Pons (tissue), 1 donor: ENCODE data around the gene CETN3.

ENCODE experiments used
- DNase-seq: peaks from one replicate; pipeline ENCODE4 v3.0.0-alpha.2; 2016; ENCODE audit warnings: low spot score

Gene CETN3

GRCh38 chr5:90409318-90410177 is at the start of gene CETN3:
TSS of gene CETN3 (minus strand) at chr5:90409756. CDS start at chr5:90409661, 95 bp downstream.
- peak; percentile 99 for DNase-seq

- no peak for DNase-seq
These were observed 37.4 kb upstream of the CETN3 start for GRCh38 chr5:90446961-90447360.

GRCh38 chr5:90440644-90441043 is 31.1 kb upstream of the CETN3 start:
- DNase-seq, result no peak

GRCh38 chr5:90438100-90438499 is 28.5 kb upstream of the CETN3 start:
- no peak for DNase-seq

- DNase-seq, result no peak
These were observed 28.1 kb upstream of the CETN3 start for GRCh38 chr5:90437663-90438062.

GRCh38 chr5:90434116-90434714 is 24.7 kb upstream of the CETN3 start:
- peak; percentile 62 for DNase-seq

- no peak for DNase-seq
These were observed 14.7 kb upstream of the CETN3 start for GRCh38 chr5:90424245-90424644.

GRCh38 chr5:90421136-90421535 is 11.6 kb upstream of the CETN3 start:
- DNase-seq, result no peak

- no peak for DNase-seq
These were observed 8.7 kb upstream of the CETN3 start for GRCh38 chr5:90418214-90418613.

GRCh38 chr5:90410178-90410762 is 714 bp upstream of the CETN3 start:
- peak; percentile 63 for DNase-seq

GRCh38 chr5:90408571-90409317 is 812 bp downstream of the CETN3 start:
- peak; percentile 23 for DNase-seq

GRCh38 chr5:90406466-90406865 is 3.1 kb downstream of the CETN3 start:
- no peak for DNase-seq

GRCh38 chr5:90402521-90403255 is 6.9 kb downstream of the CETN3 start:
- no peak for DNase-seq

- no peak for DNase-seq
These were observed 10.3 kb downstream of the CETN3 start for GRCh38 chr5:90399251-90399650.

GRCh38 chr5:90398726-90399125 is 10.8 kb downstream of the CETN3 start:
- peak; percentile 86 for DNase-seq

- DNase-seq, result no peak
These were observed 14.6 kb downstream of the CETN3 start for GRCh38 chr5:90395005-90395404.

GRCh38 chr5:90390928-90391327 is 18.6 kb downstream of the CETN3 start:
- no peak for DNase-seq

- DNase-seq, result no peak
These were observed 19.2 kb downstream of the CETN3 start for GRCh38 chr5:90390326-90390725.

GRCh38 chr5:90387508-90387907 is 22.0 kb downstream of the CETN3 start:
- DNase-seq, result no peak

GRCh38 chr5:90386099-90386710 is 23.4 kb downstream of the CETN3 start:
- DNase-seq, result peak; percentile 49

GRCh38 chr5:90384389-90384788 is 25.2 kb downstream of the CETN3 start:
- no peak for DNase-seq
